WTC11 (cell line): ENCODE data around the gene ZNF324B.

Experiments used
- CREB1 ChIP-seq: sonication (generic); formaldehyde crosslinking; IDR thresholded peaks from 2 replicates; pipeline ENCODE4 v1.8.0; 2023; ENCODE audit warnings: mild to moderate bottlenecking, missing genetic modification reagents
- CTCF ChIP-seq: fragments of 200-600 bp; IDR thresholded peaks from 2 replicates; pipeline ENCODE4 v1.8.0; 2022; ENCODE audit warnings: antibody characterized with exemption
- E2F1 ChIP-seq: sonication (generic); formaldehyde crosslinking; IDR thresholded peaks from 2 replicates; pipeline ENCODE4 v1.8.0; 2022; ENCODE audit warnings: mild to moderate bottlenecking, missing genetic modification reagents
- EMX1 ChIP-seq: fragments of 250-450 bp; sonication (Bioruptor Pico); IDR thresholded peaks from 2 replicates; pipeline ENCODE4 v1.8.0; 2021; ENCODE audit warnings: mild to moderate bottlenecking
- IRF2 ChIP-seq: sonication (generic); formaldehyde crosslinking; IDR thresholded peaks from 2 replicates; pipeline ENCODE4 v1.8.0; 2022; ENCODE audit warnings: low read depth, missing genetic modification reagents, borderline replicate concordance
- MLX ChIP-seq: sonication (generic); formaldehyde crosslinking; IDR thresholded peaks from 2 replicates; pipeline ENCODE4 v1.8.1; 2023; ENCODE audit warnings: mild to moderate bottlenecking, missing genetic modification reagents, moderate library complexity
- NR2C2 ChIP-seq: sonication (generic); formaldehyde crosslinking; IDR thresholded peaks from 2 replicates; pipeline ENCODE4 v1.8.0; 2022; ENCODE audit warnings: mild to moderate bottlenecking, missing genetic modification reagents
- PRRX2 ChIP-seq: fragments of 250-450 bp; sonication (Bioruptor Pico); IDR thresholded peaks from 2 replicates; pipeline ENCODE4 v1.8.0; 2021; ENCODE audit warnings: mild to moderate bottlenecking
- ZNF423 ChIP-seq: fragments of 250-450 bp; sonication (Bioruptor Pico); IDR thresholded peaks from 2 replicates; pipeline ENCODE4 v2.1.2; 2022; ENCODE audit warnings: mild to moderate bottlenecking, moderate library complexity
- TF ChIP-seq, protein P1 (sequence below): sonication (generic); formaldehyde crosslinking; IDR thresholded peaks from 2 replicates; pipeline ENCODE4 v1.8.1; 2023; ENCODE audit warnings: mild to moderate bottlenecking, missing genetic modification reagents, borderline replicate concordance

GRCh38 chr19:58466760-58467589 is 15.6 kb downstream of the ZNF324B start, which contains the start of gene ZNF324:
- TF ChIP-seq MLX (CRISPR knock-in tag) (no peak), CTCF (no peak), EMX1 (no peak), IRF2 (CRISPR knock-in tag) (no peak), ZNF423 (peak; percentile 73), NR2C2 (CRISPR knock-in tag) (no peak), E2F1 (CRISPR knock-in tag) (no peak), PRRX2 (CRISPR knock-in tag) (no peak), CREB1 (CRISPR knock-in tag) (no peak)
- TF ChIP-seq, protein P1, sequence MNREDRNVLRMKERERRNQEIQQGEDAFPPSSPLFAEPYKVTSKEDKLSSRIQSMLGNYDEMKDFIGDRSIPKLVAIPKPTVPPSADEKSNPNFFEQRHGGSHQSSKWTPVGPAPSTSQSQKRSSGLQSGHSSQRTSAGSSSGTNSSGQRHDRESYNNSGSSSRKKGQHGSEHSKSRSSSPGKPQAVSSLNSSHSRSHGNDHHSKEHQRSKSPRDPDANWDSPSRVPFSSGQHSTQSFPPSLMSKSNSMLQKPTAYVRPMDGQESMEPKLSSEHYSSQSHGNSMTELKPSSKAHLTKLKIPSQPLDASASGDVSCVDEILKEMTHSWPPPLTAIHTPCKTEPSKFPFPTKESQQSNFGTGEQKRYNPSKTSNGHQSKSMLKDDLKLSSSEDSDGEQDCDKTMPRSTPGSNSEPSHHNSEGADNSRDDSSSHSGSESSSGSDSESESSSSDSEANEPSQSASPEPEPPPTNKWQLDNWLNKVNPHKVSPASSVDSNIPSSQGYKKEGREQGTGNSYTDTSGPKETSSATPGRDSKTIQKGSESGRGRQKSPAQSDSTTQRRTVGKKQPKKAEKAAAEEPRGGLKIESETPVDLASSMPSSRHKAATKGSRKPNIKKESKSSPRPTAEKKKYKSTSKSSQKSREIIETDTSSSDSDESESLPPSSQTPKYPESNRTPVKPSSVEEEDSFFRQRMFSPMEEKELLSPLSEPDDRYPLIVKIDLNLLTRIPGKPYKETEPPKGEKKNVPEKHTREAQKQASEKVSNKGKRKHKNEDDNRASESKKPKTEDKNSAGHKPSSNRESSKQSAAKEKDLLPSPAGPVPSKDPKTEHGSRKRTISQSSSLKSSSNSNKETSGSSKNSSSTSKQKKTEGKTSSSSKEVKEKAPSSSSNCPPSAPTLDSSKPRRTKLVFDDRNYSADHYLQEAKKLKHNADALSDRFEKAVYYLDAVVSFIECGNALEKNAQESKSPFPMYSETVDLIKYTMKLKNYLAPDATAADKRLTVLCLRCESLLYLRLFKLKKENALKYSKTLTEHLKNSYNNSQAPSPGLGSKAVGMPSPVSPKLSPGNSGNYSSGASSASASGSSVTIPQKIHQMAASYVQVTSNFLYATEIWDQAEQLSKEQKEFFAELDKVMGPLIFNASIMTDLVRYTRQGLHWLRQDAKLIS, result no peak
